CD1c-positive myeloid dendritic cell (primary cell): Measurements from ENCODE around the gene RTTN.

Experiments
- DNase-seq: peaks from one replicate; pipeline ENCODE4 v3.0.0-alpha.2; 2016; ENCODE audit errors: extremely low spot score

Gene RTTN

GRCh38 chr18:70025580-70025979, 179.9 kb downstream of the RTTN start:
- no peak for DNase-seq

GRCh38 chr18:70024829-70025228, 180.7 kb downstream of the RTTN start:
- no peak for DNase-seq

GRCh38 chr18:70024093-70024492, 181.4 kb downstream of the RTTN start:
- no peak for DNase-seq

- DNase-seq = no peak
These were observed 182.9 kb downstream of the RTTN start for GRCh38 chr18:70022636-70023035.

GRCh38 chr18:70021498-70021897, 184.0 kb downstream of the RTTN start:
- DNase-seq = no peak

- DNase-seq = no peak
These were observed 184.4 kb downstream of the RTTN start for GRCh38 chr18:70021043-70021442.

- DNase-seq = peak; percentile 62
These were observed 185.5 kb downstream of the RTTN start for GRCh38 chr18:70019991-70020390.

- peak; percentile 7 for DNase-seq
These were observed 186.4 kb downstream of the RTTN start for GRCh38 chr18:70019136-70019535.

GRCh38 chr18:70015127-70015526, 190.4 kb downstream of the RTTN start:
- no peak for DNase-seq

GRCh38 chr18:70005580-70005979, 199.9 kb downstream of the RTTN start:
- DNase-seq = no peak

- DNase-seq = no peak
These were observed 200.8 kb downstream of the RTTN start for GRCh38 chr18:70004696-70005095.

- DNase-seq = no peak
These were observed 205.8 kb downstream of the RTTN start for GRCh38 chr18:69999656-70000055.

- DNase-seq = no peak
These were observed 206.9 kb downstream of the RTTN start for GRCh38 chr18:69998523-69998987.

GRCh38 chr18:69996951-69997798, 208.3 kb downstream of the RTTN start:
- no peak for DNase-seq

GRCh38 chr18:69996417-69996816, 209.1 kb downstream of the RTTN start:
- DNase-seq = no peak

GRCh38 chr18:69995774-69996173, 209.7 kb downstream of the RTTN start:
- no peak for DNase-seq

- no peak for DNase-seq
These were observed 212.7 kb downstream of the RTTN start for GRCh38 chr18:69992776-69993175.

- DNase-seq = no peak
These were observed 217.6 kb downstream of the RTTN start for GRCh38 chr18:69987870-69988269.

GRCh38 chr18:69985239-69985638, 220.2 kb downstream of the RTTN start:
- DNase-seq = no peak

GRCh38 chr18:69982417-69982816, 223.1 kb downstream of the RTTN start:
- DNase-seq = no peak

GRCh38 chr18:69981948-69982347, 223.5 kb downstream of the RTTN start:
- peak; percentile 8 for DNase-seq

GRCh38 chr18:69980982-69981804, 224.3 kb downstream of the RTTN start:
- no peak for DNase-seq

GRCh38 chr18:69980509-69980908, 225.0 kb downstream of the RTTN start:
- DNase-seq = no peak
